ENCODE results near the gene BSCL2. TPM values are rescaled to one million over a fixed set of nuclear protein-coding genes. Genes with fewer than 3 reads are reported as not detected.

Gene BSCL2
- total RNA-seq, 4 donors from 2014 or later, result 25.7 to 37.8 (median 29.2) TPM

DNA sequence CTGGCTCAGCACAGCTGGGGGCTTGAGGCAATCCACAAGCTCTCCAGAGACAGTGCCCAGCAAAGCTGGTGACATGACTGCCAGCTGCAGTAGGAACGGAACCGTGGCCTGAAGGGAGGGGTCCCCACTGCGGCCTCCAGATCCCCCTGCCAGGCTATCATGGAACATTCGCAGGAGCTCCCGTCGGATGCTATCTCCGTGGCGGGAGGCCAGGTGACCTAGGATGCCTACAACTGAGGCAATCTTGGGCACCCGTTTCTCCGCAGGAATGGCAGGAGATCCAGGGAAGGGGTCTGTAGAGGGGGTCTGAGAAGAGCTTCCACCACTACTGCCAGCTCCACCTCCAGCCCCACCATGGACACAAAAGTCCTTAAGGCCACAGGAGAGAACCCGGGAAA, 58.3 kb downstream of the BSCL2 start:
- 80 to 100% methylated on average over 1 of the region's 11 CpGs for WGBS, 2 donors (ENCODE audit: low coverage in 1 of 2)
- ATAC-seq, result no peak
- H3K4me1 ChIP-seq, result peaks cover 2 to 58% (median 27%) of the 10 kb centered on the region in 3 donors
- H3K4me3 ChIP-seq, result no peak overlapping the region
- H3K27me3 ChIP-seq, result no peaks in the 10 kb centered on the region
- no peak overlapping the region for H3K27ac ChIP-seq
- no peaks in the 10 kb centered on the region for H3K9me3 ChIP-seq
- TF ChIP-seq POLR2AphosphoS5 (IDR thresholded peaks at IDR 0.05), result no peak
- TF ChIP-seq, protein P1, sequence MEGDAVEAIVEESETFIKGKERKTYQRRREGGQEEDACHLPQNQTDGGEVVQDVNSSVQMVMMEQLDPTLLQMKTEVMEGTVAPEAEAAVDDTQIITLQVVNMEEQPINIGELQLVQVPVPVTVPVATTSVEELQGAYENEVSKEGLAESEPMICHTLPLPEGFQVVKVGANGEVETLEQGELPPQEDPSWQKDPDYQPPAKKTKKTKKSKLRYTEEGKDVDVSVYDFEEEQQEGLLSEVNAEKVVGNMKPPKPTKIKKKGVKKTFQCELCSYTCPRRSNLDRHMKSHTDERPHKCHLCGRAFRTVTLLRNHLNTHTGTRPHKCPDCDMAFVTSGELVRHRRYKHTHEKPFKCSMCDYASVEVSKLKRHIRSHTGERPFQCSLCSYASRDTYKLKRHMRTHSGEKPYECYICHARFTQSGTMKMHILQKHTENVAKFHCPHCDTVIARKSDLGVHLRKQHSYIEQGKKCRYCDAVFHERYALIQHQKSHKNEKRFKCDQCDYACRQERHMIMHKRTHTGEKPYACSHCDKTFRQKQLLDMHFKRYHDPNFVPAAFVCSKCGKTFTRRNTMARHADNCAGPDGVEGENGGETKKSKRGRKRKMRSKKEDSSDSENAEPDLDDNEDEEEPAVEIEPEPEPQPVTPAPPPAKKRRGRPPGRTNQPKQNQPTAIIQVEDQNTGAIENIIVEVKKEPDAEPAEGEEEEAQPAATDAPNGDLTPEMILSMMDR (IDR thresholded peaks at IDR 0.05), result no peak
- no peak for TF ChIP-seq POLR2A (IDR thresholded peaks at IDR 0.05)
- no peak for TF ChIP-seq EP300 (IDR thresholded peaks at IDR 0.05)
- peaks cover 0 to 34% of the 10 kb centered on the region in 2 donors for H3K36me3 ChIP-seq

- H3K27ac ChIP-seq, result no peak overlapping the region
- no peaks in the 10 kb centered on the region for H3K27me3 ChIP-seq
- H3K4me1 ChIP-seq, result peaks cover 2 to 60% (median 27%) of the 10 kb centered on the region in 3 donors
- H3K4me3 ChIP-seq, result no peak overlapping the region
- WGBS, 2 donors (ENCODE audit: low coverage in 1 of 2), result 80 to 86% methylated on average over 2 to 4 of the region's 24 CpGs
- H3K9me3 ChIP-seq, result no peaks in the 10 kb centered on the region
- TF ChIP-seq POLR2A (IDR thresholded peaks at IDR 0.05), result no peak
- TF ChIP-seq, protein P1 (IDR thresholded peaks at IDR 0.05), result no peak
- no peak for TF ChIP-seq POLR2AphosphoS5 (IDR thresholded peaks at IDR 0.05)
- TF ChIP-seq EP300 (IDR thresholded peaks at IDR 0.05), result no peak
- no peak for ATAC-seq
- peaks cover 0 to 40% of the 10 kb centered on the region in 2 donors for H3K36me3 ChIP-seq
Observed at GRCh38 chr11:62648185-62648966, 58.8 kb downstream of the BSCL2 start.

GRCh38 chr11:62647609-62648005, 59.6 kb downstream of the BSCL2 start:
- Histone ChIP-seq H3K36me3 (peaks cover 0 to 48% of the 10 kb centered on the region in 2 donors), H3K9me3 (no peaks in the 10 kb centered on the region), H3K27ac (peak overlapping the region in 1 of 4 donors; percentile 97), H3K4me3 (no peak overlapping the region), H3K27me3 (no peaks in the 10 kb centered on the region), H3K4me1 (peaks cover 2 to 58% (median 27%) of the 10 kb centered on the region in 3 donors)
- WGBS, 2 donors (ENCODE audit: low coverage in 1 of 2), result no CpG with 5 or more reads among the region's 6 CpGs
- no peak for TF ChIP-seq EP300 (IDR thresholded peaks at IDR 0.05)
- TF ChIP-seq, protein P1 (IDR thresholded peaks at IDR 0.05), result no peak
- no peak for TF ChIP-seq POLR2AphosphoS5 (IDR thresholded peaks at IDR 0.05)
- no peak for TF ChIP-seq POLR2A (IDR thresholded peaks at IDR 0.05)
- ATAC-seq, result no peak

- Histone ChIP-seq H3K4me3 (peak overlapping the region in 1 of 2 donors; percentile 96), H3K4me1 (peaks cover 2 to 52% (median 21%) of the 10 kb centered on the region in 3 donors), H3K27ac (peak overlapping the region in 3 of 4 donors; percentile 94 to 97 (median 94)), H3K36me3 (peaks cover 0 to 53% of the 10 kb centered on the region in 2 donors), H3K27me3 (no peaks in the 10 kb centered on the region), H3K9me3 (no peaks in the 10 kb centered on the region)
- WGBS, 2 donors (ENCODE audit: low coverage in 1 of 2), result 0% methylated on average over 3 of the region's 32 CpGs; no CpG with 5 or more reads in 1 of the 2 donors
- ATAC-seq, result no peak
- no peak for TF ChIP-seq EP300 (IDR thresholded peaks at IDR 0.05)
- TF ChIP-seq POLR2AphosphoS5 (IDR thresholded peaks at IDR 0.05), result no peak
- TF ChIP-seq, protein P1 (IDR thresholded peaks at IDR 0.05), result no peak
- TF ChIP-seq POLR2A (IDR thresholded peaks at IDR 0.05), result no peak
Observed at GRCh38 chr11:62646825-62647608, 60.2 kb downstream of the BSCL2 start.

Measured in gastroesophageal sphincter (tissue), 4 donors.